ENCODE measurements around the gene SLC1A3.
"Not testable (repeated sequence)": the region's sequence is repeated elsewhere in the genome, so short reads cannot be mapped to it uniquely, and the experiment has no call there.

SLC1A3 gene

GRCh38 chr5:36606428-36607113, at the start of gene SLC1A3:
TSS of gene SLC1A3 (plus strand) at chr5:36606606. CDS start at chr5:36608424, 1,818 bp downstream.
- DNase-seq (ENCODE audit: low spot score), result no peak

GRCh38 chr5:36558641-36559040, 47.8 kb upstream of the SLC1A3 start:
- no peak for DNase-seq (ENCODE audit: low spot score)

- no peak for DNase-seq (ENCODE audit: low spot score)
Observed at GRCh38 chr5:36561601-36562000, 44.8 kb upstream of the SLC1A3 start.

- DNase-seq (ENCODE audit: low spot score), result no peak
Observed at GRCh38 chr5:36569491-36569890, 36.9 kb upstream of the SLC1A3 start.

GRCh38 chr5:36570301-36571095, 35.9 kb upstream of the SLC1A3 start:
- no peak for DNase-seq (ENCODE audit: low spot score)

- DNase-seq (ENCODE audit: low spot score), result no peak
Observed at GRCh38 chr5:36571401-36572042, 34.9 kb upstream of the SLC1A3 start.

- no peak for DNase-seq (ENCODE audit: low spot score)
Observed at GRCh38 chr5:36573438-36573837, 33.0 kb upstream of the SLC1A3 start.

GRCh38 chr5:36575361-36575781, 31.0 kb upstream of the SLC1A3 start:
- DNase-seq (ENCODE audit: low spot score), result no peak

- no peak for DNase-seq (ENCODE audit: low spot score)
Observed at GRCh38 chr5:36576721-36577120, 29.7 kb upstream of the SLC1A3 start.

GRCh38 chr5:36579858-36580257, 26.5 kb upstream of the SLC1A3 start:
- not testable (repeated sequence) for DNase-seq (ENCODE audit: low spot score)

GRCh38 chr5:36581070-36581469, 25.3 kb upstream of the SLC1A3 start:
- no peak for DNase-seq (ENCODE audit: low spot score)

- no peak for DNase-seq (ENCODE audit: low spot score)
Observed at GRCh38 chr5:36584009-36584875, 22.2 kb upstream of the SLC1A3 start.

- no peak for DNase-seq (ENCODE audit: low spot score)
Observed at GRCh38 chr5:36585701-36586100, 20.7 kb upstream of the SLC1A3 start.

GRCh38 chr5:36587354-36587753, 19.1 kb upstream of the SLC1A3 start:
- no peak for DNase-seq (ENCODE audit: low spot score)

- not testable (repeated sequence) for DNase-seq (ENCODE audit: low spot score)
Observed at GRCh38 chr5:36589735-36590134, 16.7 kb upstream of the SLC1A3 start.

- no peak for DNase-seq (ENCODE audit: low spot score)
Observed at GRCh38 chr5:36590513-36591286, 15.7 kb upstream of the SLC1A3 start.

GRCh38 chr5:36593867-36594266, 12.5 kb upstream of the SLC1A3 start:
- no peak for DNase-seq (ENCODE audit: low spot score)

- DNase-seq (ENCODE audit: low spot score), result no peak
Observed at GRCh38 chr5:36596247-36596646, 10.2 kb upstream of the SLC1A3 start.

GRCh38 chr5:36596756-36597155, 9.7 kb upstream of the SLC1A3 start:
- no peak for DNase-seq (ENCODE audit: low spot score)

- DNase-seq (ENCODE audit: low spot score), result no peak
Observed at GRCh38 chr5:36598045-36598444, 8.4 kb upstream of the SLC1A3 start.

All from hematopoietic multipotent progenitor cell treated with erythropoietin and hydrocortisone succinate and interleukin-3 and kit ligand, for 17 days (in vitro differentiated cells).